ENCODE measurements around the gene SLC25A26. TPM values are rescaled to one million over a fixed set of nuclear protein-coding genes. Genes with fewer than 3 reads are reported as not detected.

The SLC25A26 gene
- total and polyA plus RNA-seq, 8 donors, result 5.1 to 13.6 (median 9.9) TPM

- FAIRE-seq (no peak), ATAC-seq (no peak), DNase-seq (no peak)
- intact Hi-C loops (cut with DNase I), result no loop called here
- no peak for TF ChIP-seq CTCF (IDR thresholded peaks at IDR 0.05)
- Histone ChIP-seq H3K27me3 (no peaks in the 10 kb centered on the region), H3K4me1 (peaks cover 0 to 4% (median 0%) of the 10 kb centered on the region in 3 donors), H3K4me3 (no peak overlapping the region), H3K27ac (no peak overlapping the region), H3K9me3 (no peaks in the 10 kb centered on the region), H3K36me3 (no peaks in the 10 kb centered on the region)
- WGBS, 2 donors, result 48 to 71% methylated on average over 2 of the region's 2 CpGs
Observed at GRCh38 chr3:66227915-66228314, 7.1 kb downstream of the SLC25A26 start.

GRCh38 chr3:66228707-66229106, 7.9 kb downstream of the SLC25A26 start:
- no peaks in the 10 kb centered on the region for H3K36me3 ChIP-seq
- H3K4me1 ChIP-seq, result peaks cover 0 to 4% (median 0%) of the 10 kb centered on the region in 3 donors
- H3K4me3 ChIP-seq, result no peak overlapping the region
- 95 to 99% methylated on average over 1 of the region's 1 CpG for WGBS, 2 donors
- intact Hi-C loops (cut with DNase I), result no loop called here
- no peaks in the 10 kb centered on the region for H3K27me3 ChIP-seq
- no peak for TF ChIP-seq CTCF (IDR thresholded peaks at IDR 0.05)
- ATAC-seq, result no peak
- no peak overlapping the region for H3K27ac ChIP-seq
- no peak for DNase-seq
- no peaks in the 10 kb centered on the region for H3K9me3 ChIP-seq
- no peak for FAIRE-seq

GRCh38 chr3:66229931-66230330, 9.1 kb downstream of the SLC25A26 start:
- DNase-seq (no peak), FAIRE-seq (no peak), ATAC-seq (no peak)
- 62 to 65% methylated on average over 4 of the region's 4 CpGs for WGBS, 2 donors
- Histone ChIP-seq H3K27me3 (no peaks in the 10 kb centered on the region), H3K27ac (no peak overlapping the region), H3K9me3 (no peaks in the 10 kb centered on the region), H3K4me1 (peaks cover 0 to 4% (median 0%) of the 10 kb centered on the region in 3 donors), H3K36me3 (no peaks in the 10 kb centered on the region), H3K4me3 (no peak overlapping the region)
- no peak for TF ChIP-seq CTCF (IDR thresholded peaks at IDR 0.05)
- intact Hi-C loops (cut with DNase I), result no loop called here

GRCh38 chr3:66233033-66233432, 12.2 kb downstream of the SLC25A26 start:
- no peak for TF ChIP-seq CTCF (IDR thresholded peaks at IDR 0.05)
- Histone ChIP-seq H3K4me3 (no peak overlapping the region), H3K27ac (no peak overlapping the region), H3K9me3 (no peaks in the 10 kb centered on the region), H3K36me3 (no peaks in the 10 kb centered on the region), H3K4me1 (no peaks in the 10 kb centered on the region), H3K27me3 (no peaks in the 10 kb centered on the region)
- ATAC-seq, result no peak
- DNase-seq, result no peak
- no peak for FAIRE-seq
- intact Hi-C loops (cut with DNase I), result no loop called here
- WGBS, 2 donors, result 73 to 75% methylated on average over 4 of the region's 4 CpGs

- no peaks in the 10 kb centered on the region for H3K27me3 ChIP-seq
- H3K4me1 ChIP-seq, result no peaks in the 10 kb centered on the region
- H3K4me3 ChIP-seq, result no peak overlapping the region
- no peaks in the 10 kb centered on the region for H3K36me3 ChIP-seq
- TF ChIP-seq CTCF (IDR thresholded peaks at IDR 0.05), result no peak
- H3K9me3 ChIP-seq, result no peaks in the 10 kb centered on the region
- intact Hi-C loops (cut with DNase I), result no loop called here
- H3K27ac ChIP-seq, result no peak overlapping the region
- WGBS, 2 donors, result 95 to 99% methylated on average over 5 of the region's 5 CpGs
- FAIRE-seq, result no peak
- DNase-seq, result no peak
- no peak for ATAC-seq
Observed at GRCh38 chr3:66236281-66236680, 15.5 kb downstream of the SLC25A26 start.

Measured in pancreas (tissue), 10 donors.